Measurements from ENCODE around the gene ABCA12. TPM values are rescaled to one million over a fixed set of nuclear protein-coding genes. Genes with fewer than 3 reads are reported as not detected.

The ABCA12 gene
- total and polyA plus RNA-seq, 5 donors = not detected

GRCh38 chr2:215119847-215120246 is 18.6 kb downstream of the ABCA12 start:
- 91% methylated on average over 2 of the region's 2 CpGs for WGBS
- intact Hi-C loops (cut with DNase I) = no loop called here
- no peak overlapping the region for H3K27ac ChIP-seq (ENCODE audit: low read length)

GRCh38 chr2:215110918-215111317 is 27.5 kb downstream of the ABCA12 start:
- Histone ChIP-seq H3K27me3 (ENCODE audit: control insufficient read depth, insufficient read depth) (no peaks in the 10 kb centered on the region), H3K4me1 (ENCODE audit: control insufficient read depth, insufficient read depth, low read length) (no peaks in the 10 kb centered on the region), H3K4me3 (ENCODE audit: low read length) (no peak overlapping the region), H3K27ac (ENCODE audit: low read length) (no peak overlapping the region), H3K9me3 (ENCODE audit: control insufficient read depth, low read length) (no peaks in the 10 kb centered on the region)
- DNase-seq (no peak), ATAC-seq (no peak)
- 46% methylated on average over 3 of the region's 3 CpGs for WGBS
- intact Hi-C loops (cut with DNase I) = no loop called here

More at GRCh38 chr2:215119847-215120246, 18.6 kb downstream of the ABCA12 start:
- Histone ChIP-seq H3K27me3 (ENCODE audit: control insufficient read depth, insufficient read depth) (no peaks in the 10 kb centered on the region), H3K4me3 (ENCODE audit: low read length) (no peak overlapping the region), H3K4me1 (ENCODE audit: control insufficient read depth, insufficient read depth, low read length) (no peaks in the 10 kb centered on the region), H3K9me3 (ENCODE audit: control insufficient read depth, low read length) (no peaks in the 10 kb centered on the region)
- ATAC-seq (no peak), DNase-seq (no peak)

GRCh38 chr2:215107216-215108056 is 31.0 kb downstream of the ABCA12 start:
- ATAC-seq (no peak), DNase-seq (no peak)
- H3K27ac ChIP-seq (ENCODE audit: low read length) = no peak overlapping the region
- no peak overlapping the region for H3K4me3 ChIP-seq (ENCODE audit: low read length)
- H3K9me3 ChIP-seq (ENCODE audit: control insufficient read depth, low read length) = no peaks in the 10 kb centered on the region
- no peaks in the 10 kb centered on the region for H3K27me3 ChIP-seq (ENCODE audit: control insufficient read depth, insufficient read depth)
- H3K4me1 ChIP-seq (ENCODE audit: control insufficient read depth, insufficient read depth, low read length) = no peaks in the 10 kb centered on the region
- 59% methylated on average over 5 of the region's 5 CpGs for WGBS
- intact Hi-C loops (cut with DNase I) = no loop called here

- Histone ChIP-seq H3K4me1 (ENCODE audit: control insufficient read depth, insufficient read depth, low read length) (no peaks in the 10 kb centered on the region), H3K27ac (ENCODE audit: low read length) (no peak overlapping the region), H3K9me3 (ENCODE audit: control insufficient read depth, low read length) (no peaks in the 10 kb centered on the region), H3K27me3 (ENCODE audit: control insufficient read depth, insufficient read depth) (no peaks in the 10 kb centered on the region), H3K4me3 (ENCODE audit: low read length) (no peak overlapping the region)
- no peak for ATAC-seq
- DNase-seq = no peak
- 80% methylated on average over 5 of the region's 5 CpGs for WGBS
- intact Hi-C loops (cut with DNase I) = no loop called here
Measured at GRCh38 chr2:215105607-215106354, 32.6 kb downstream of the ABCA12 start.

GRCh38 chr2:215104226-215104625 is 34.2 kb downstream of the ABCA12 start:
- H3K4me3 ChIP-seq (ENCODE audit: low read length) = no peak overlapping the region
- H3K27me3 ChIP-seq (ENCODE audit: control insufficient read depth, insufficient read depth) = no peaks in the 10 kb centered on the region
- H3K4me1 ChIP-seq (ENCODE audit: control insufficient read depth, insufficient read depth, low read length) = no peaks in the 10 kb centered on the region
- no peak for ATAC-seq
- H3K9me3 ChIP-seq (ENCODE audit: control insufficient read depth, low read length) = no peaks in the 10 kb centered on the region
- intact Hi-C loops (cut with DNase I) = no loop called here
- no peak overlapping the region for H3K27ac ChIP-seq (ENCODE audit: low read length)
- 62% methylated on average over 4 of the region's 4 CpGs for WGBS
- no peak for DNase-seq

- intact Hi-C loops (cut with DNase I) = no loop called here
- Histone ChIP-seq H3K9me3 (ENCODE audit: control insufficient read depth, low read length) (no peaks in the 10 kb centered on the region), H3K4me1 (ENCODE audit: control insufficient read depth, insufficient read depth, low read length) (no peaks in the 10 kb centered on the region), H3K27ac (ENCODE audit: low read length) (no peak overlapping the region), H3K4me3 (ENCODE audit: low read length) (no peak overlapping the region), H3K27me3 (ENCODE audit: control insufficient read depth, insufficient read depth) (no peaks in the 10 kb centered on the region)
- DNase-seq (no peak), ATAC-seq (no peak)
- WGBS = 87% methylated on average over 6 of the region's 6 CpGs
Measured at GRCh38 chr2:215098875-215099274, 39.6 kb downstream of the ABCA12 start.

- 90% methylated on average over 5 of the region's 5 CpGs for WGBS
- intact Hi-C loops (cut with DNase I) = no loop called here
- Histone ChIP-seq H3K27ac (ENCODE audit: low read length) (no peak overlapping the region), H3K27me3 (ENCODE audit: control insufficient read depth, insufficient read depth) (no peaks in the 10 kb centered on the region), H3K4me1 (ENCODE audit: control insufficient read depth, insufficient read depth, low read length) (no peaks in the 10 kb centered on the region), H3K4me3 (ENCODE audit: low read length) (no peak overlapping the region), H3K9me3 (ENCODE audit: control insufficient read depth, low read length) (no peaks in the 10 kb centered on the region)
- DNase-seq = no peak
- no peak for ATAC-seq
Measured at GRCh38 chr2:215084080-215084479, 54.3 kb downstream of the ABCA12 start.

GRCh38 chr2:215083146-215083545 is 55.3 kb downstream of the ABCA12 start:
- WGBS = 87% methylated on average over 4 of the region's 4 CpGs
- DNase-seq (no peak), ATAC-seq (no peak)
- Histone ChIP-seq H3K4me1 (ENCODE audit: control insufficient read depth, insufficient read depth, low read length) (no peaks in the 10 kb centered on the region), H3K4me3 (ENCODE audit: low read length) (no peak overlapping the region), H3K9me3 (ENCODE audit: control insufficient read depth, low read length) (no peaks in the 10 kb centered on the region), H3K27ac (ENCODE audit: low read length) (no peak overlapping the region), H3K27me3 (ENCODE audit: control insufficient read depth, insufficient read depth) (no peaks in the 10 kb centered on the region)
- intact Hi-C loops (cut with DNase I) = no loop called here

- intact Hi-C loops (cut with DNase I) = no loop called here
- ATAC-seq = no peak
- Histone ChIP-seq H3K27ac (ENCODE audit: low read length) (no peak overlapping the region), H3K27me3 (ENCODE audit: control insufficient read depth, insufficient read depth) (no peaks in the 10 kb centered on the region), H3K9me3 (ENCODE audit: control insufficient read depth, low read length) (no peaks in the 10 kb centered on the region), H3K4me1 (ENCODE audit: control insufficient read depth, insufficient read depth, low read length) (no peaks in the 10 kb centered on the region), H3K4me3 (ENCODE audit: low read length) (no peak overlapping the region)
- DNase-seq = no peak
Measured at GRCh38 chr2:215082446-215082845, 56.0 kb downstream of the ABCA12 start.

- no peak overlapping the region for H3K27ac ChIP-seq (ENCODE audit: low read length)
- DNase-seq = no peak
- ATAC-seq = no peak
- no peak overlapping the region for H3K4me3 ChIP-seq (ENCODE audit: low read length)
- H3K27me3 ChIP-seq (ENCODE audit: control insufficient read depth, insufficient read depth) = no peaks in the 10 kb centered on the region
- no peaks in the 10 kb centered on the region for H3K4me1 ChIP-seq (ENCODE audit: control insufficient read depth, insufficient read depth, low read length)
- no peaks in the 10 kb centered on the region for H3K9me3 ChIP-seq (ENCODE audit: control insufficient read depth, low read length)
- 50% methylated on average over 4 of the region's 4 CpGs for WGBS
- intact Hi-C loops (cut with DNase I) = no loop called here
Measured at GRCh38 chr2:215080545-215080944, 57.9 kb downstream of the ABCA12 start.

GRCh38 chr2:215071676-215072075 is 66.8 kb downstream of the ABCA12 start:
- intact Hi-C loops (cut with DNase I) = no loop called here
- Histone ChIP-seq H3K4me3 (ENCODE audit: low read length) (no peak overlapping the region), H3K27ac (ENCODE audit: low read length) (no peak overlapping the region), H3K27me3 (ENCODE audit: control insufficient read depth, insufficient read depth) (no peaks in the 10 kb centered on the region), H3K4me1 (ENCODE audit: control insufficient read depth, insufficient read depth, low read length) (no peaks in the 10 kb centered on the region), H3K9me3 (ENCODE audit: control insufficient read depth, low read length) (no peaks in the 10 kb centered on the region)
- 79% methylated on average over 3 of the region's 3 CpGs for WGBS
- no peak for DNase-seq
- no peak for ATAC-seq

Data from right cardiac atrium (tissue), 5 donors.